Measurements from ENCODE around the gene IGFBP5. TPM values are rescaled to one million over a fixed set of nuclear protein-coding genes. Genes with fewer than 3 reads are reported as not detected.

Gene IGFBP5
- total and polyA plus RNA-seq, 4 donors = 2.3 to 43.4 (median 14.4) TPM

DNA sequence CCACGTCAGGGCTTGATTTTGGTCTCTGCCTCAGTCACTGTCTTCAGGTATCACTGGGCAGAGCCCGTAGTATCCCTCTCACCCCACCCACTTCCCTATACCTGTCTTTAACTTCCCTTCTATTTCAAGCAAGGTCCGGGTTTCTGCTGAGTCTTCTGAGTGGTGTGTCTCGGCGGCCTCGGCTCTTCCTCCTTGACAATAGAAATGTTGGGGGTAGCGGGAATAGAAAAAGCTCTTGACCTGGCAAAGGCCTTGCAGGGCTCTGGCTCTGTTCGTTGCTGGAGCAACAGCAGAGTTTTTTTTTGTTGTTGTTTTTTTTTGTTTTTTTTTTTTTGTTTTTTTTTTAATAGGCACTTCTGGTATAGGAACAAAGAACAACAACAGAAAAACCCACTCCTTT, 16.0 kb upstream of the IGFBP5 start:
- Histone ChIP-seq H3K4me1 (ENCODE audit: control insufficient read depth in 4 of 4, insufficient read depth in 4 of 4, low read length in 3 of 4) (no peaks in the 10 kb centered on the region), H3K9ac (ENCODE audit: low read depth in 1 of 2, low read length in 2 of 2) (no peak overlapping the region), H3K36me3 (ENCODE audit: control insufficient read depth in 4 of 4, insufficient read depth in 3 of 4, low read depth in 1 of 4, low read length in 3 of 4) (no peaks in the 10 kb centered on the region), H3K4me3 (ENCODE audit: low read depth in 1 of 3, low read length in 3 of 3) (no peak overlapping the region), H3K9me3 (ENCODE audit: control insufficient read depth in 4 of 4, low read length in 3 of 4) (peaks cover 0 to 4% (median 1%) of the 10 kb centered on the region in 4 donors), H3K27me3 (ENCODE audit: control insufficient read depth in 4 of 4, insufficient read depth in 4 of 4, low read length in 3 of 4) (no peaks in the 10 kb centered on the region), H3K27ac (ENCODE audit: low read depth in 1 of 2, low read length in 2 of 2) (no peak overlapping the region)
- 80% methylated on average over 8 of the region's 8 CpGs for WGBS
- no peak for DNase-seq (ENCODE audit: low spot score)
- TF ChIP-seq JUND (IDR thresholded peaks at IDR 0.05) (no peak), SP1 (IDR thresholded peaks at IDR 0.05) (no peak), EGR1 (IDR thresholded peaks at IDR 0.05; ENCODE audit: low read depth in 2 of 2) (no peak), RXRA (IDR thresholded peaks at IDR 0.05) (no peak), RAD21 (IDR thresholded peaks at IDR 0.05) (no peak), FOXA2 (IDR thresholded peaks at IDR 0.05) (no peak), TAF1 (conservative IDR thresholded peaks at IDR 0.05) (no peak), FOXA1 (IDR thresholded peaks at IDR 0.05) (no peak), NR2F2 (IDR thresholded peaks at IDR 0.05) (no peak), HNF4A (conservative IDR thresholded peaks at IDR 0.05) (no peak), GABPA (IDR thresholded peaks at IDR 0.05 in 1 of 2, conservative IDR thresholded peaks at IDR 0.05 in 1 of 2) (no peak)
- TF ChIP-seq, protein P1, sequence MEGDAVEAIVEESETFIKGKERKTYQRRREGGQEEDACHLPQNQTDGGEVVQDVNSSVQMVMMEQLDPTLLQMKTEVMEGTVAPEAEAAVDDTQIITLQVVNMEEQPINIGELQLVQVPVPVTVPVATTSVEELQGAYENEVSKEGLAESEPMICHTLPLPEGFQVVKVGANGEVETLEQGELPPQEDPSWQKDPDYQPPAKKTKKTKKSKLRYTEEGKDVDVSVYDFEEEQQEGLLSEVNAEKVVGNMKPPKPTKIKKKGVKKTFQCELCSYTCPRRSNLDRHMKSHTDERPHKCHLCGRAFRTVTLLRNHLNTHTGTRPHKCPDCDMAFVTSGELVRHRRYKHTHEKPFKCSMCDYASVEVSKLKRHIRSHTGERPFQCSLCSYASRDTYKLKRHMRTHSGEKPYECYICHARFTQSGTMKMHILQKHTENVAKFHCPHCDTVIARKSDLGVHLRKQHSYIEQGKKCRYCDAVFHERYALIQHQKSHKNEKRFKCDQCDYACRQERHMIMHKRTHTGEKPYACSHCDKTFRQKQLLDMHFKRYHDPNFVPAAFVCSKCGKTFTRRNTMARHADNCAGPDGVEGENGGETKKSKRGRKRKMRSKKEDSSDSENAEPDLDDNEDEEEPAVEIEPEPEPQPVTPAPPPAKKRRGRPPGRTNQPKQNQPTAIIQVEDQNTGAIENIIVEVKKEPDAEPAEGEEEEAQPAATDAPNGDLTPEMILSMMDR (IDR thresholded peaks at IDR 0.05; ENCODE audit: low read depth, low read length, missing input control) = no peak
- TF ChIP-seq, protein P2, sequence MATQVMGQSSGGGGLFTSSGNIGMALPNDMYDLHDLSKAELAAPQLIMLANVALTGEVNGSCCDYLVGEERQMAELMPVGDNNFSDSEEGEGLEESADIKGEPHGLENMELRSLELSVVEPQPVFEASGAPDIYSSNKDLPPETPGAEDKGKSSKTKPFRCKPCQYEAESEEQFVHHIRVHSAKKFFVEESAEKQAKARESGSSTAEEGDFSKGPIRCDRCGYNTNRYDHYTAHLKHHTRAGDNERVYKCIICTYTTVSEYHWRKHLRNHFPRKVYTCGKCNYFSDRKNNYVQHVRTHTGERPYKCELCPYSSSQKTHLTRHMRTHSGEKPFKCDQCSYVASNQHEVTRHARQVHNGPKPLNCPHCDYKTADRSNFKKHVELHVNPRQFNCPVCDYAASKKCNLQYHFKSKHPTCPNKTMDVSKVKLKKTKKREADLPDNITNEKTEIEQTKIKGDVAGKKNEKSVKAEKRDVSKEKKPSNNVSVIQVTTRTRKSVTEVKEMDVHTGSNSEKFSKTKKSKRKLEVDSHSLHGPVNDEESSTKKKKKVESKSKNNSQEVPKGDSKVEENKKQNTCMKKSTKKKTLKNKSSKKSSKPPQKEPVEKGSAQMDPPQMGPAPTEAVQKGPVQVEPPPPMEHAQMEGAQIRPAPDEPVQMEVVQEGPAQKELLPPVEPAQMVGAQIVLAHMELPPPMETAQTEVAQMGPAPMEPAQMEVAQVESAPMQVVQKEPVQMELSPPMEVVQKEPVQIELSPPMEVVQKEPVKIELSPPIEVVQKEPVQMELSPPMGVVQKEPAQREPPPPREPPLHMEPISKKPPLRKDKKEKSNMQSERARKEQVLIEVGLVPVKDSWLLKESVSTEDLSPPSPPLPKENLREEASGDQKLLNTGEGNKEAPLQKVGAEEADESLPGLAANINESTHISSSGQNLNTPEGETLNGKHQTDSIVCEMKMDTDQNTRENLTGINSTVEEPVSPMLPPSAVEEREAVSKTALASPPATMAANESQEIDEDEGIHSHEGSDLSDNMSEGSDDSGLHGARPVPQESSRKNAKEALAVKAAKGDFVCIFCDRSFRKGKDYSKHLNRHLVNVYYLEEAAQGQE (IDR thresholded peaks at IDR 0.05) = no peak
- TF ChIP-seq, protein P3, sequence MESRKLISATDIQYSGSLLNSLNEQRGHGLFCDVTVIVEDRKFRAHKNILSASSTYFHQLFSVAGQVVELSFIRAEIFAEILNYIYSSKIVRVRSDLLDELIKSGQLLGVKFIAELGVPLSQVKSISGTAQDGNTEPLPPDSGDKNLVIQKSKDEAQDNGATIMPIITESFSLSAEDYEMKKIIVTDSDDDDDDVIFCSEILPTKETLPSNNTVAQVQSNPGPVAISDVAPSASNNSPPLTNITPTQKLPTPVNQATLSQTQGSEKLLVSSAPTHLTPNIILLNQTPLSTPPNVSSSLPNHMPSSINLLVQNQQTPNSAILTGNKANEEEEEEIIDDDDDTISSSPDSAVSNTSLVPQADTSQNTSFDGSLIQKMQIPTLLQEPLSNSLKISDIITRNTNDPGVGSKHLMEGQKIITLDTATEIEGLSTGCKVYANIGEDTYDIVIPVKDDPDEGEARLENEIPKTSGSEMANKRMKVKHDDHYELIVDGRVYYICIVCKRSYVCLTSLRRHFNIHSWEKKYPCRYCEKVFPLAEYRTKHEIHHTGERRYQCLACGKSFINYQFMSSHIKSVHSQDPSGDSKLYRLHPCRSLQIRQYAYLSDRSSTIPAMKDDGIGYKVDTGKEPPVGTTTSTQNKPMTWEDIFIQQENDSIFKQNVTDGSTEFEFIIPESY (IDR thresholded peaks at IDR 0.05) = no peak
- TF ChIP-seq, protein P4, sequence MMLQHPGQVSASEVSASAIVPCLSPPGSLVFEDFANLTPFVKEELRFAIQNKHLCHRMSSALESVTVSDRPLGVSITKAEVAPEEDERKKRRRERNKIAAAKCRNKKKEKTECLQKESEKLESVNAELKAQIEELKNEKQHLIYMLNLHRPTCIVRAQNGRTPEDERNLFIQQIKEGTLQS (IDR thresholded peaks at IDR 0.05) = no peak
- TF ChIP-seq, protein P5, sequence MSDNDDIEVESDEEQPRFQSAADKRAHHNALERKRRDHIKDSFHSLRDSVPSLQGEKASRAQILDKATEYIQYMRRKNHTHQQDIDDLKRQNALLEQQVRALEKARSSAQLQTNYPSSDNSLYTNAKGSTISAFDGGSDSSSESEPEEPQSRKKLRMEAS (IDR thresholded peaks at IDR 0.05) = no peak
